ENCODE results near the gene ISLR2.

- TF ChIP-seq, protein P1, sequence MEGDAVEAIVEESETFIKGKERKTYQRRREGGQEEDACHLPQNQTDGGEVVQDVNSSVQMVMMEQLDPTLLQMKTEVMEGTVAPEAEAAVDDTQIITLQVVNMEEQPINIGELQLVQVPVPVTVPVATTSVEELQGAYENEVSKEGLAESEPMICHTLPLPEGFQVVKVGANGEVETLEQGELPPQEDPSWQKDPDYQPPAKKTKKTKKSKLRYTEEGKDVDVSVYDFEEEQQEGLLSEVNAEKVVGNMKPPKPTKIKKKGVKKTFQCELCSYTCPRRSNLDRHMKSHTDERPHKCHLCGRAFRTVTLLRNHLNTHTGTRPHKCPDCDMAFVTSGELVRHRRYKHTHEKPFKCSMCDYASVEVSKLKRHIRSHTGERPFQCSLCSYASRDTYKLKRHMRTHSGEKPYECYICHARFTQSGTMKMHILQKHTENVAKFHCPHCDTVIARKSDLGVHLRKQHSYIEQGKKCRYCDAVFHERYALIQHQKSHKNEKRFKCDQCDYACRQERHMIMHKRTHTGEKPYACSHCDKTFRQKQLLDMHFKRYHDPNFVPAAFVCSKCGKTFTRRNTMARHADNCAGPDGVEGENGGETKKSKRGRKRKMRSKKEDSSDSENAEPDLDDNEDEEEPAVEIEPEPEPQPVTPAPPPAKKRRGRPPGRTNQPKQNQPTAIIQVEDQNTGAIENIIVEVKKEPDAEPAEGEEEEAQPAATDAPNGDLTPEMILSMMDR (IDR thresholded peaks at IDR 0.05) = no peak
- TF ChIP-seq POLR2A (IDR thresholded peaks at IDR 0.05) (no peak), POLR2AphosphoS5 (IDR thresholded peaks at IDR 0.05) (no peak)
Measured at GRCh38 chr15:74178326-74179100, 48.1 kb downstream of the ISLR2 start.

Measured in upper lobe of left lung (tissue), 4 donors.